HepG2 (cell line): ENCODE results near the gene CD7. TPM values are rescaled to one million over a fixed set of nuclear protein-coding genes. Genes with fewer than 3 reads are reported as not detected.

Source experiments
- AGO1 ChIP-seq: fragments of 200-400 bp; formaldehyde crosslinking; IDR thresholded peaks from 2 replicates; pipeline ENCODE4 v1.6.1; 2017; ENCODE audit warnings: mild to moderate bottlenecking, low read depth, low read length, moderate library complexity; ENCODE audit not compliant: poor library complexity, severe bottlenecking
- AGO2 ChIP-seq: fragments of 200-400 bp; formaldehyde crosslinking; optimal IDR thresholded peaks from 2 replicates; pipeline ENCODE3; 2017; ENCODE audit warnings: mild to moderate bottlenecking, low read depth, low read length, moderate library complexity
- ARID2 ChIP-seq: sonication (generic); formaldehyde crosslinking; IDR thresholded peaks from 2 replicates; pipeline ENCODE4 v1.8.1; 2022; ENCODE audit warnings: mild to moderate bottlenecking, missing genetic modification reagents, borderline replicate concordance
- ATF7 ChIP-seq, 2 experiments: fragments of 450-650 bp in 1 of 2; sonication (generic) in 1 of 2; formaldehyde crosslinking in 1 of 2; IDR thresholded peaks; 2 replicates each; pipeline versions ENCODE4 v1.4.0 to v1.6.1; 2016 to 2020; ENCODE audit warnings: antibody characterized with exemption in 1 of 2, mild to moderate bottlenecking in 1 of 2, missing genetic modification reagents in 1 of 2
- CAMTA2 ChIP-seq: sonication (generic); formaldehyde crosslinking; IDR thresholded peaks from 2 replicates; pipeline ENCODE4 v1.4.0; 2020; ENCODE audit warnings: mild to moderate bottlenecking, missing genetic modification reagents, borderline replicate concordance
- CBFB ChIP-seq: sonication (generic); formaldehyde crosslinking; IDR thresholded peaks from 2 replicates; pipeline ENCODE4 v1.4.0; 2020; ENCODE audit warnings: missing genetic modification reagents
- CHCHD3 ChIP-seq: sonication (generic); formaldehyde crosslinking; IDR thresholded peaks from 2 replicates; pipeline ENCODE4 v1.8.0; 2022; ENCODE audit warnings: mild to moderate bottlenecking, missing genetic modification reagents, moderate library complexity
- DNMT1 ChIP-seq: sonication (generic); formaldehyde crosslinking; IDR thresholded peaks from 2 replicates; pipeline ENCODE4 v1.5.1; 2020; ENCODE audit warnings: mild to moderate bottlenecking, missing genetic modification reagents
- FOXA1 ChIP-seq, 2 experiments: fragments of 450-650 bp in 1 of 2; sonication (generic) in 1 of 2; formaldehyde crosslinking in 1 of 2; IDR thresholded peaks; 2 replicates each; pipeline versions ENCODE4 v1.4.0 to v1.6.1; 2016 to 2020; ENCODE audit warnings: missing genetic modification reagents in 1 of 2
- FOXA3 ChIP-seq: IDR thresholded peaks from 2 replicates; pipeline ENCODE4 v1.6.1; 2016; ENCODE audit warnings: missing genetic modification reagents, missing compliant biosample characterization
- GABPB1 ChIP-seq: IDR thresholded peaks from 2 replicates; pipeline ENCODE4 v1.6.1; 2016; ENCODE audit warnings: mild to moderate bottlenecking, missing genetic modification reagents, moderate library complexity, missing compliant biosample characterization
- GZF1 ChIP-seq: sonication (generic); formaldehyde crosslinking; IDR thresholded peaks from 2 replicates; pipeline ENCODE4 v1.5.1; 2020; ENCODE audit warnings: mild to moderate bottlenecking, missing genetic modification reagents
- HOXD1 ChIP-seq: sonication (generic); formaldehyde crosslinking; IDR thresholded peaks from 2 replicates; pipeline ENCODE4 v1.5.0; 2020; ENCODE audit warnings: missing genetic modification reagents
- KLF11 ChIP-seq: IDR thresholded peaks from 2 replicates; pipeline ENCODE4 v1.6.1; 2016; ENCODE audit warnings: missing compliant biosample characterization
- NR2F2 ChIP-seq: IDR thresholded peaks from 2 replicates; pipeline ENCODE4 v1.6.1; 2012; ENCODE audit warnings: low read depth, inconsistent platforms, borderline replicate concordance
- POLR2G ChIP-seq: fragments of 200-400 bp; formaldehyde crosslinking; IDR thresholded peaks from 2 replicates; pipeline ENCODE4 v1.6.1; 2018; ENCODE audit warnings: mild to moderate bottlenecking, low read depth, low read length, moderate library complexity
- RFXANK ChIP-seq: IDR thresholded peaks from 2 replicates; pipeline ENCODE4 v1.6.1; 2016
- RFXAP ChIP-seq: sonication (generic); formaldehyde crosslinking; IDR thresholded peaks from 2 replicates; pipeline ENCODE4 v1.4.0; 2020; ENCODE audit warnings: missing genetic modification reagents, borderline replicate concordance
- SMARCE1 ChIP-seq: fragments of 450-650 bp; IDR thresholded peaks from 2 replicates; pipeline ENCODE4 v1.6.1; 2017; ENCODE audit warnings: borderline replicate concordance
- TBP ChIP-seq: sonication (generic); formaldehyde crosslinking; IDR thresholded peaks from 2 replicates; pipeline ENCODE4 v1.5.0; 2020; ENCODE audit warnings: missing genetic modification reagents
- ZNF567 ChIP-seq: sonication (generic); formaldehyde crosslinking; IDR thresholded peaks from 2 replicates; pipeline ENCODE4 v1.8.1; 2023; ENCODE audit warnings: mild to moderate bottlenecking, missing genetic modification reagents, borderline replicate concordance
- ZNF598 ChIP-seq: sonication (generic); formaldehyde crosslinking; IDR thresholded peaks from 2 replicates; pipeline ENCODE4 v1.5.1; 2020; ENCODE audit warnings: mild to moderate bottlenecking, missing genetic modification reagents, borderline replicate concordance
- ZNF672 ChIP-seq: sonication (generic); formaldehyde crosslinking; IDR thresholded peaks from 2 replicates; pipeline ENCODE4 v1.8.1; 2022; ENCODE audit warnings: missing genetic modification reagents
- ZNF780A ChIP-seq: sonication (generic); formaldehyde crosslinking; IDR thresholded peaks from 2 replicates; pipeline ENCODE4 v1.8.0; 2022; ENCODE audit warnings: mild to moderate bottlenecking, missing genetic modification reagents, moderate library complexity
- ZNF781 ChIP-seq: sonication (generic); formaldehyde crosslinking; IDR thresholded peaks from 2 replicates; pipeline ENCODE4 v1.5.1; 2020; ENCODE audit warnings: borderline replicate concordance, mild to moderate bottlenecking, missing genetic modification reagents; ENCODE audit errors: not compliant biosample characterization
- ZZZ3 ChIP-seq: sonication (generic); formaldehyde crosslinking; IDR thresholded peaks from 2 replicates; pipeline ENCODE4 v1.4.0; 2020; ENCODE audit warnings: missing genetic modification reagents, mild to moderate bottlenecking, borderline replicate concordance
- polyA plus RNA-seq, 8 experiments: library from polyadenylated mRNA; depleted of rRNA in 3 of 8; stranded (reverse) in 7 of 8; unstranded in 1 of 8; fragments of >200 nt; fragmentation: Illumina TruSeq in 4 of 8; extraction: Trizol in 4 of 8; gene quantifications; 2 replicates each; pipeline versions ENCODE4 v1.2.1 to v1.2.3, GENCODE V29; 2011 to 2016; ENCODE audit warnings: low read depth in 4 of 8, missing spikeins in 1 of 8, mixed read lengths in 1 of 8; ENCODE audit not compliant: insufficient read depth in 1 of 8
- total RNA-seq, 5 experiments: library from RNA; depleted of rRNA; stranded (reverse); fragments of >200 nt; fragmentation: Illumina TruSeq; extraction: Trizol; gene quantifications; 2 replicates each; pipeline ENCODE4 v1.2.3, GENCODE V29; 2016; ENCODE audit warnings: low read depth in 1 of 5
- TF ChIP-seq, protein P1 (sequence below): sonication (generic); formaldehyde crosslinking; IDR thresholded peaks from 2 replicates; pipeline ENCODE4 v1.4.0; 2020; ENCODE audit warnings: missing genetic modification reagents
- TF ChIP-seq, protein P2 (sequence below): sonication (generic); formaldehyde crosslinking; IDR thresholded peaks from 2 replicates; pipeline ENCODE4 v1.5.0; 2020; ENCODE audit warnings: missing genetic modification reagents
- TF ChIP-seq, protein P3 (sequence below): IDR thresholded peaks from 2 replicates; pipeline ENCODE4 v1.6.1; 2016; ENCODE audit warnings: missing genetic modification reagents, missing compliant biosample characterization

Gene CD7
- total and polyA plus RNA-seq, 2 of the 13 experiments (the other 11 are each of a cell fraction or from before 2014, with no cell fraction given), result 67.6 to 76.4 TPM

DNA sequence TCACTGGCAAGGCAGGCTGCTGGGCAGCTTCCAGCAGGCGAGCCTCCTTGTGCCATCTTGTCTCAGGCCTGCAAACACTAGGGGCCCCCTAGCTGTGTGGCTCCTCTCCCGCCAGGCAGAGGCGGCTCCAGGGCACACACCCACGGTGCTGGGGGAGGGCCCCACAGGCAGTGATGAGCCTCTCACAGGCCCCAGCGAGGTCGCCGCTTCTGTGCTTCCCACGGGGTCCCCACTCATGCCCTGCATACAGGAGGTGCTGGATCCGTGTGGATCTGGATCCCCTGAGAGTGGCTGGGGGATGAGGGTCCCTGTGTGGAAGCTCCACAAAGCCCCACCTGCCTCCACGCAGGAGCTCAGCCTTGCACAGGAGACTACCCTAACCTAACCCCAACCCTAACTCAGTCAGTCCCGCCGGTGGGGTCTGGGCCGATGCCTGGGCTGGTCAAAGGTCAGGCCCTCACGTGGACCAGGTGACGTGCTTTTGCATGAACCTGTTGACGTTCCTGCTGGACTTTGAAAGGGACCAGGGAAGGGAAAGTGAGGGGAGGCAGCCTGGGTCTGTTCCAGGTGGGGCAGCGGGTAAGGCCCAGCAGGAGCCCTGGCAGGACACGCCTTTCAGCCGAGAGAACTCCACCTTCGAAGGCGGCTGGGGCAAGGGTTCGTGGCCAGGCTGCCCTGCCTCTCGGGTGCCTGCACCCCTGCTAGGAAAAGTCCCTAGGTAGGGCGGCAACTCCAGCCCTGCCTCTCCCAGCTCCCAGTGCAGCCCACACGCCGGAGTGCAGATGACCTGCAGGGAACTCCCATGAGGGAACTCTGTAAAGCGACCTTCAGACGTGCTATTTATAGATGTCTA, 11.0 kb upstream of the CD7 start (continued):
- TF ChIP-seq ATF7 (IDR thresholded peaks at IDR 0.05), result peak; percentile 68
- TF ChIP-seq ATF7 (CRISPR knock-in tag; IDR thresholded peaks at IDR 0.05), result peak; percentile 96
- TF ChIP-seq CBFB (CRISPR knock-in tag), result no peak
- TF ChIP-seq ZNF780A (CRISPR knock-in tag), result no peak; the same call in 1 of the 2 replicates
- TF ChIP-seq, protein P1, sequence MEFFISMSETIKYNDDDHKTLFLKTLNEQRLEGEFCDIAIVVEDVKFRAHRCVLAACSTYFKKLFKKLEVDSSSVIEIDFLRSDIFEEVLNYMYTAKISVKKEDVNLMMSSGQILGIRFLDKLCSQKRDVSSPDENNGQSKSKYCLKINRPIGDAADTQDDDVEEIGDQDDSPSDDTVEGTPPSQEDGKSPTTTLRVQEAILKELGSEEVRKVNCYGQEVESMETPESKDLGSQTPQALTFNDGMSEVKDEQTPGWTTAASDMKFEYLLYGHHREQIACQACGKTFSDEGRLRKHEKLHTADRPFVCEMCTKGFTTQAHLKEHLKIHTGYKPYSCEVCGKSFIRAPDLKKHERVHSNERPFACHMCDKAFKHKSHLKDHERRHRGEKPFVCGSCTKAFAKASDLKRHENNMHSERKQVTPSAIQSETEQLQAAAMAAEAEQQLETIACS (CRISPR knock-in tag), result no peak
- peak; percentile 53; the same call in 1 of the 2 replicates for TF ChIP-seq KLF11
- TF ChIP-seq FOXA1 (IDR thresholded peaks at IDR 0.05), result no peak
- peak; percentile 83 for TF ChIP-seq FOXA1 (CRISPR knock-in tag; IDR thresholded peaks at IDR 0.05)
- peak; percentile 26; the same call in 1 of the 2 replicates for TF ChIP-seq TBP
- peak; percentile 37 for TF ChIP-seq AGO1
- no peak for TF ChIP-seq ZNF598 (CRISPR knock-in tag)
- peak; percentile 25; the same call in 1 of the 2 replicates for TF ChIP-seq RFXANK
- TF ChIP-seq ZZZ3 (CRISPR knock-in tag), result peak; percentile 95
- TF ChIP-seq CAMTA2 (CRISPR knock-in tag), result no peak
- peak; percentile 86 for TF ChIP-seq ZNF781
- peak; percentile 89; the same call in 1 of the 2 replicates for TF ChIP-seq CHCHD3
- no peak for TF ChIP-seq ZNF567 (CRISPR knock-in tag)
- TF ChIP-seq, protein P2, sequence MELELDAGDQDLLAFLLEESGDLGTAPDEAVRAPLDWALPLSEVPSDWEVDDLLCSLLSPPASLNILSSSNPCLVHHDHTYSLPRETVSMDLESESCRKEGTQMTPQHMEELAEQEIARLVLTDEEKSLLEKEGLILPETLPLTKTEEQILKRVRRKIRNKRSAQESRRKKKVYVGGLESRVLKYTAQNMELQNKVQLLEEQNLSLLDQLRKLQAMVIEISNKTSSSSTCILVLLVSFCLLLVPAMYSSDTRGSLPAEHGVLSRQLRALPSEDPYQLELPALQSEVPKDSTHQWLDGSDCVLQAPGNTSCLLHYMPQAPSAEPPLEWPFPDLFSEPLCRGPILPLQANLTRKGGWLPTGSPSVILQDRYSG, result peak; percentile 71; the same call in 1 of the 2 replicates
- TF ChIP-seq GZF1 (CRISPR knock-in tag), result peak; percentile 91; the same call in 1 of the 2 replicates
- TF ChIP-seq POLR2G, result peak; percentile 60; the same call in 1 of the 2 replicates
- peak; percentile 49; the same call in 1 of the 2 replicates for TF ChIP-seq RFXAP (CRISPR knock-in tag)
- TF ChIP-seq SMARCE1, result no peak
- TF ChIP-seq DNMT1 (CRISPR knock-in tag), result 0 out of 2 replicates have a peak, but pooled peaks have one; percentile 12
- peak; percentile 86 for TF ChIP-seq FOXA3
- TF ChIP-seq ZNF672, result no peak
- peak; percentile 92 for TF ChIP-seq NR2F2
- peak; percentile 50 for TF ChIP-seq AGO2
- peak; percentile 89 for TF ChIP-seq HOXD1 (CRISPR knock-in tag)
- TF ChIP-seq GABPB1 (CRISPR knock-in tag), result peak; percentile 71
- peak; percentile 95 for TF ChIP-seq ARID2
- TF ChIP-seq, protein P3, sequence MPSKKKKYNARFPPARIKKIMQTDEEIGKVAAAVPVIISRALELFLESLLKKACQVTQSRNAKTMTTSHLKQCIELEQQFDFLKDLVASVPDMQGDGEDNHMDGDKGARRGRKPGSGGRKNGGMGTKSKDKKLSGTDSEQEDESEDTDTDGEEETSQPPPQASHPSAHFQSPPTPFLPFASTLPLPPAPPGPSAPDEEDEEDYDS (CRISPR knock-in tag), result peak; percentile 82
